H1 (cell line): ENCODE measurements around the gene RCOR2. TPM values are rescaled to one million over a fixed set of nuclear protein-coding genes. Genes with fewer than 3 reads are reported as not detected.

Experiments
- CTCF ChIA-PET: fragments of 300-600 bp; sonication (Branson Sonifier 250); formaldehyde crosslinking; loops from one replicate; lab custom pipeline; 2021; ENCODE audit not compliant: partially characterized antibody; lab: Charles Lee
- POLR2A ChIA-PET: fragments of 300-600 bp; sonication (Branson Sonifier 250); formaldehyde crosslinking; loops from one replicate; lab custom pipeline; 2021; ENCODE audit warnings: inconsistent platforms; ENCODE audit not compliant: partially characterized antibody; lab: Charles Lee
- DNase-seq, 2 experiments: peaks; one replicate each; pipeline versions ENCODE4 v3.0.0 to v3.0.0-alpha.2; 2010 to 2022; ENCODE audit warnings: low spot score in 2 of 2, low read depth in 1 of 2, mixed read lengths in 1 of 2
- FAIRE-seq: peaks from 2 replicates; lab custom pipeline; 2011; peaks lifted over from hg19 to GRCh38; lab: Jason Lieb, UNC
- H2AFZ ChIP-seq: 2 replicates; pipeline ENCODE4 v1.8.1; 2012; ENCODE audit warnings: low read length, inconsistent platforms
- H2AK5ac ChIP-seq: 2 replicates; pipeline ENCODE4 v1.6.1; 2013; ENCODE audit warnings: low read depth, low read length
- H2BK120ac ChIP-seq: replicated peaks from 2 replicates; pipeline ENCODE3; 2013; ENCODE audit warnings: low read depth, low read length, inconsistent platforms
- H2BK12ac ChIP-seq: 2 replicates; pipeline ENCODE4 v1.6.1; 2013; ENCODE audit warnings: low read depth, low read length
- H2BK15ac ChIP-seq: 2 replicates; pipeline ENCODE4 v1.6.1; 2013; ENCODE audit warnings: low read length
- H2BK20ac ChIP-seq: 2 replicates; pipeline ENCODE4 v1.6.1; 2013; ENCODE audit warnings: low read length
- H2BK5ac ChIP-seq: 2 replicates; pipeline ENCODE4 v1.6.1; 2013; ENCODE audit warnings: low read depth, low read length
- H3K14ac ChIP-seq: 2 replicates; pipeline ENCODE4 v1.6.1; 2013; ENCODE audit warnings: inconsistent platforms; ENCODE audit not compliant: insufficient read length
- H3K18ac ChIP-seq: 2 replicates; pipeline ENCODE4 v1.6.1; 2013; ENCODE audit warnings: low read length; ENCODE audit errors: extremely low read depth
- H3K23ac ChIP-seq: 2 replicates; pipeline ENCODE4 v1.6.1; 2013; ENCODE audit warnings: inconsistent platforms; ENCODE audit not compliant: insufficient read length
- H3K23me2 ChIP-seq: 2 replicates; pipeline ENCODE4 v1.6.1; 2013; ENCODE audit warnings: low read depth, low read length
- H3K27ac ChIP-seq: 2 replicates; pipeline ENCODE4 v1.6.1; 2011; ENCODE audit warnings: low read depth, low read length, inconsistent platforms
- H3K27me3 ChIP-seq, 4 experiments: replicated peaks in 1 of 4; 1 replicate in 1 of 4; 2 replicates in 3 of 4; pipeline versions ENCODE4 v1.6.1 to v1.8.1; 2011 to 2013; ENCODE audit warnings: low read length in 3 of 4, mild to moderate bottlenecking in 3 of 4, inconsistent platforms in 2 of 4, mixed read lengths in 2 of 4, moderate library complexity in 1 of 4; ENCODE audit not compliant: control insufficient read depth in 3 of 4, insufficient read depth in 3 of 4; ENCODE audit errors: extremely low read depth in 1 of 4
- H3K36me3 ChIP-seq, 4 experiments: 2 replicates each; pipeline versions ENCODE4 v1.6.1 to v1.8.1; 2011 to 2013; ENCODE audit warnings: mild to moderate bottlenecking in 4 of 4, low read length in 3 of 4, moderate library complexity in 2 of 4, control low read depth in 1 of 4, inconsistent platforms in 1 of 4; ENCODE audit not compliant: insufficient read depth in 4 of 4, control insufficient read depth in 2 of 4
- H3K4ac ChIP-seq: replicated peaks from 2 replicates; pipeline ENCODE3; 2013; ENCODE audit warnings: low read length, low read depth, mixed read lengths, inconsistent platforms; ENCODE audit not compliant: insufficient read length
- H3K4me1 ChIP-seq, 4 experiments: replicated peaks in 1 of 4; 1 replicate in 1 of 4; 2 replicates in 3 of 4; pipeline versions ENCODE4 v1.6.1 to v1.8.1; 2011 to 2013; ENCODE audit warnings: low read length in 3 of 4, inconsistent platforms in 2 of 4, mixed read lengths in 1 of 4; ENCODE audit not compliant: insufficient read depth in 4 of 4, control insufficient read depth in 3 of 4
- H3K4me2 ChIP-seq, 2 experiments: 2 replicates each; pipeline versions ENCODE4 v1.6.1 to v1.8.1; 2011 to 2013; ENCODE audit warnings: low read depth in 2 of 2, low read length in 2 of 2, control low read depth in 1 of 2, inconsistent platforms in 1 of 2, mild to moderate bottlenecking in 1 of 2; ENCODE audit not compliant: insufficient read depth in 1 of 2
- H3K4me3 ChIP-seq, 4 experiments: fragments of 200-600, 300-600 bp in 1 of 4; sonication (generic), shearing (Covaris generic), sonication (Bioruptor Twin) in 1 of 4; 2 replicates each; pipeline versions ENCODE4 v1.5.1 to v1.8.1; 2011 to 2016; ENCODE audit warnings: low read length in 4 of 4, low read depth in 3 of 4, control low read depth in 2 of 4, inconsistent platforms in 2 of 4, mild to moderate bottlenecking in 2 of 4, mixed read lengths in 1 of 4, moderate library complexity in 1 of 4; ENCODE audit not compliant: insufficient read depth in 2 of 4; ENCODE audit errors: extremely low read depth in 1 of 4
- H3K56ac ChIP-seq: replicated peaks from 2 replicates; pipeline ENCODE3; 2013; ENCODE audit warnings: low read depth, mild to moderate bottlenecking, mixed read lengths, low read length, inconsistent platforms; ENCODE audit not compliant: insufficient read length
- H3K79me1 ChIP-seq: 2 replicates; pipeline ENCODE4 v1.6.1; 2013; ENCODE audit warnings: low read depth, low read length, control low read depth
- H3K79me2 ChIP-seq, 2 experiments: 2 replicates each; pipeline versions ENCODE4 v1.6.1 to v1.8.1; 2012 to 2013; ENCODE audit warnings: low read length in 2 of 2, mild to moderate bottlenecking in 2 of 2, inconsistent platforms in 1 of 2; ENCODE audit not compliant: insufficient read depth in 2 of 2, control insufficient read depth in 1 of 2
- H3K9ac ChIP-seq, 4 experiments: replicated peaks in 1 of 4; 1 replicate in 1 of 4; 2 replicates in 3 of 4; pipeline versions ENCODE4 v1.6.1 to v1.8.1; 2011 to 2013; ENCODE audit warnings: low read depth in 3 of 4, low read length in 3 of 4, control low read depth in 2 of 4, mild to moderate bottlenecking in 2 of 4, moderate library complexity in 2 of 4, inconsistent platforms in 1 of 4; ENCODE audit errors: extremely low read depth in 1 of 4
- H3K9me3 ChIP-seq, 2 experiments: 2 replicates each; pipeline versions ENCODE4 v1.6.1 to v1.8.1; 2012 to 2013; ENCODE audit warnings: mild to moderate bottlenecking in 2 of 2, moderate library complexity in 2 of 2, control low read depth in 1 of 2, inconsistent platforms in 1 of 2, low read depth in 1 of 2, low read length in 1 of 2, mixed read lengths in 1 of 2; ENCODE audit not compliant: insufficient read depth in 2 of 2
- H4K20me1 ChIP-seq, 2 experiments: replicated peaks in 1 of 2; 2 replicates each; pipeline versions ENCODE3 to v1.8.1; 2011 to 2013; ENCODE audit warnings: inconsistent platforms in 2 of 2, low read length in 2 of 2, mild to moderate bottlenecking in 1 of 2; ENCODE audit not compliant: insufficient read depth in 2 of 2, control insufficient read depth in 1 of 2
- H4K5ac ChIP-seq: 2 replicates; pipeline ENCODE4 v1.6.1; 2013; ENCODE audit warnings: low read length, low read depth, mixed read lengths, inconsistent platforms; ENCODE audit not compliant: insufficient read length
- H4K8ac ChIP-seq: 2 replicates; pipeline ENCODE4 v1.8.0; 2013; ENCODE audit warnings: mild to moderate bottlenecking, moderate library complexity, low read length, inconsistent platforms; ENCODE audit not compliant: insufficient read depth; ENCODE audit errors: extremely low read depth
- H4K91ac ChIP-seq: replicated peaks from 2 replicates; pipeline ENCODE3; 2013; ENCODE audit warnings: low read length, mixed read lengths, inconsistent platforms; ENCODE audit not compliant: insufficient read length
- MAFK ChIP-seq: IDR thresholded peaks from 2 replicates; pipeline ENCODE4 v1.6.1; 2012; ENCODE audit warnings: low read depth, mild to moderate bottlenecking, improper control_type of control experiment, low read length
- SP2 ChIP-seq: IDR thresholded peaks from 2 replicates; pipeline ENCODE4 v1.6.1; 2012; ENCODE audit warnings: mild to moderate bottlenecking, low read length, inconsistent platforms
- WGBS, 2 experiments: shearing (Covaris generic) in 1 of 2; methylation state at CpG; one replicate each; pipeline versions ENCODE4 v1.1.6 to v1.1.7; 2013 to 2015; ENCODE audit warnings: low lambda C conversion rate in 2 of 2, mixed read lengths in 2 of 2, inconsistent platforms in 1 of 2, low coverage in 1 of 2, missing lambda C conversion rate in 1 of 2; ENCODE audit not compliant: insufficient replicate concordance in 2 of 2, insufficient coverage in 1 of 2, insufficient read length in 1 of 2; ENCODE audit errors: extremely low coverage in 1 of 2, missing lambda C conversion rate in 1 of 2; 5-methylcytosine and 5-hydroxymethylcytosine counted together
- polyA plus RNA-seq, 7 experiments: library from polyadenylated mRNA; depleted of rRNA in 3 of 7; stranded (reverse) in 5 of 7; unstranded in 2 of 7; fragments of >200 nt in 5 of 7; fragments of 200-250 nt in 2 of 7; gene quantifications; 1 replicate in 5 of 7; 2 replicates in 1 of 7; 4 replicates in 1 of 7; pipeline versions ENCODE4 v1.2.1 to v1.2.3, GENCODE V29; 2011 to 2013; ENCODE audit warnings: missing spikeins in 2 of 7, mixed read lengths in 2 of 7
- total RNA-seq: library from RNA; stranded (reverse); fragmentation: NEBNext Ultra II Directional; extraction: Animal tissue kit (Norgen Biotek cat#: 25700); gene quantifications from 2 replicates; pipeline ENCODE4 v1.2.1, GENCODE V29; 2021

RCOR2 gene
- total and polyA plus RNA-seq, 2 of the 8 experiments (the other 6 are each of a cell fraction or from before 2014, with no cell fraction given) = 54.6 to 78.0 TPM

DNA sequence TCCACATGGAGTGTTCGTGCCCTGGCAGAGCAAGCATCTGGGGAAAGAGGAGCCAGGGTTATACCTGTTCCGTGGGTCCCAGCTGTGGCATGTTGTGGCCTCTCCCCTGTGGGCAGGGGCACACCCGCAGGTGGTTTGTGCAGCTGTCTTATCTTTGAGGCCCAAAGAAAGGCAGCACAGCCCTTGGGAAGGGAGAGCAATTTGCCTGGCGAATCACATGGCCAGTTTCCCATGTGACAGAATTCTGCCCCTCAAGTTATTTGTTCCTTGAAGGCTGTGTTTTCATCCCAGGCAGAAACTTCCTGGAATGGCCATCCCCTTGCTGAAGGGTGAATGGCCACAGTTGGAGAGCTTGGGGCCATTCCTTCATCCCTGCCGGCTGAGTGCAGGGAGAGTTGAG lies 41.0 kb upstream of the RCOR2 start:
- Histone ChIP-seq H3K36me3 (peaks cover 9 to 23% (median 14%) of the 10 kb centered on the region in 4 experiments; a peak in 7 of 8 replicates), H4K8ac (no peak overlapping the region), H3K79me1 (no peaks in the 10 kb centered on the region), H3K23ac (no peak overlapping the region), H3K18ac (no peak overlapping the region), H3K9ac (no peak overlapping the region), H4K5ac (no peak overlapping the region), H2BK120ac (no peak overlapping the region), H3K79me2 (no peaks in the 10 kb centered on the region), H3K27me3 (no peaks in the 10 kb centered on the region), H3K23me2 (no peaks in the 10 kb centered on the region), H3K4me1 (no peaks in the 10 kb centered on the region; a peak in 1 of 7 replicates), H2BK5ac (no peak overlapping the region), H2BK20ac (no peak overlapping the region), H2BK12ac (no peak overlapping the region), H2AK5ac (no peak overlapping the region), H3K56ac (no peak overlapping the region), H2AFZ (no peak overlapping the region), H3K14ac (no peak overlapping the region), H3K4ac (no peak overlapping the region), H3K27ac (no peak overlapping the region), H4K91ac (no peak overlapping the region), H4K20me1 (peaks cover 1 to 3% of the 10 kb centered on the region in 2 experiments), H3K4me2 (no peak overlapping the region), H3K4me3 (no peak overlapping the region), H3K9me3 (no peaks in the 10 kb centered on the region), H2BK15ac (no peak overlapping the region)
- ChIA-PET POLR2A (interaction anchor here (0.9 to 1.8 kb wide), 6 partner anchors 9 to 33 kb away, joined by 3 to 9 read pairs (median 4); partner anchors contain the start of gene COX8A), CTCF (interaction anchor here (0.6 to 1.7 kb wide), 13 partner anchors 10 to 191 kb away, joined by 3 to 12 read pairs (median 4); no protein-coding TSS in a partner anchor)
- 92% methylated on average over 5 of the region's 5 CpGs; no CpG with 5 or more reads in 1 of the 2 experiments for WGBS, 2 experiments
- DNase-seq (no peak), FAIRE-seq (no peak)
- TF ChIP-seq MAFK (no peak), SP2 (no peak)
